GM12878 (cell line): ENCODE data around the gene TMEM61. TPM values are rescaled to one million over a fixed set of nuclear protein-coding genes. Genes with fewer than 3 reads are reported as not detected.

ENCODE experiments used
- ATAC-seq: fragments of 200-7000 bp; cut with Tn5 transposase; 3 replicates; pipeline ENCODE4 v1.9.1; 2020; ENCODE audit warnings: mild to moderate bottlenecking, moderate library complexity
- BruUV-seq: library from RNA; stranded (reverse); fragments of 400-500 nt; replicated peaks from 2 replicates; lab custom pipeline; 2021; lab: Mats Ljungman, UMichigan
- CTCF ChIA-PET: fragments of 300-600 bp; sonication (Branson Sonifier 250); formaldehyde crosslinking; extraction: SDS; loops from one replicate; lab custom pipeline; 2021; ENCODE audit warnings: inconsistent platforms; lab: Yijun Ruan, JAX
- POLR2A ChIA-PET: fragments of 350-600 bp; formaldehyde crosslinking; extraction: SDS; loops from one replicate; lab custom pipeline; 2021; ENCODE audit warnings: inconsistent platforms; lab: Charles Lee
- RAD21 ChIA-PET: fragments of 300-600 bp; sonication (Branson Sonifier 250); formaldehyde crosslinking; loops from one replicate; lab custom pipeline; 2023; ENCODE audit warnings: antibody characterized with exemption; ENCODE audit not compliant: unreplicated experiment; lab: Charles Lee
- SMC1A ChIA-PET: fragments of 300-600 bp; sonication (Branson Sonifier 250); formaldehyde crosslinking; loops from one replicate; lab custom pipeline; 2023; ENCODE audit not compliant: unreplicated experiment, uncharacterized antibody; lab: Charles Lee
- DNase-seq: peaks from one replicate; pipeline ENCODE4 v3.0.0-alpha.2; 2011; ENCODE audit warnings: low read depth, low spot score
- FAIRE-seq: peaks from 3 replicates; lab custom pipeline; 2011; peaks lifted over from hg19 to GRCh38; lab: Jason Lieb, UNC
- H2AFZ ChIP-seq: 2 replicates; pipeline ENCODE4 v1.6.0; 2011; ENCODE audit warnings: low read depth, low read length, control low read depth; ENCODE audit not compliant: control insufficient read depth
- H3K27ac ChIP-seq: 2 replicates; pipeline ENCODE4 v1.5.1; 2011; ENCODE audit warnings: control low read depth; ENCODE audit not compliant: control insufficient read depth, insufficient read depth
- H3K27me3 ChIP-seq, 2 experiments: replicated peaks in 1 of 2; 2 replicates each; pipeline versions ENCODE4 v1.6.0 to v1.6.1; 2011; ENCODE audit warnings: low read length in 1 of 2; ENCODE audit not compliant: control insufficient read depth in 2 of 2, insufficient read depth in 2 of 2
- H3K36me3 ChIP-seq, 2 experiments: 2 replicates each; pipeline ENCODE4 v1.5.1; 2011; ENCODE audit warnings: low read length in 1 of 2; ENCODE audit not compliant: control insufficient read depth in 2 of 2, insufficient read depth in 2 of 2
- H3K4me1 ChIP-seq: 2 replicates; pipeline ENCODE4 v1.6.1; 2011; ENCODE audit warnings: mild to moderate bottlenecking, low read length, moderate library complexity, mixed read lengths; ENCODE audit not compliant: control insufficient read depth, insufficient read depth
- H3K4me2 ChIP-seq: 2 replicates; pipeline ENCODE4 v1.6.0; 2011; ENCODE audit warnings: control low read depth; ENCODE audit not compliant: control insufficient read depth, insufficient read depth
- H3K4me3 ChIP-seq: fragments of 200-600 bp; sonication (generic); 2 replicates; pipeline ENCODE4 v1.5.1; 2016
- H3K79me2 ChIP-seq: 2 replicates; pipeline ENCODE4 v1.6.0; 2011; ENCODE audit warnings: low read length; ENCODE audit not compliant: control insufficient read depth, insufficient read depth
- H3K9ac ChIP-seq: 2 replicates; pipeline ENCODE4 v1.8.0; 2011; ENCODE audit warnings: low read length, control low read depth, mixed read lengths; ENCODE audit not compliant: control insufficient read depth, insufficient read depth
- H3K9me3 ChIP-seq: replicated peaks from 3 replicates; pipeline ENCODE4 v1.5.1; 2011; ENCODE audit warnings: mild to moderate bottlenecking, low read length; ENCODE audit not compliant: control insufficient read depth, insufficient read depth
- H4K20me1 ChIP-seq: 2 replicates; pipeline ENCODE4 v1.6.0; 2011; ENCODE audit not compliant: control insufficient read depth, insufficient read depth
- BCL11A ChIP-seq: IDR thresholded peaks from 2 replicates; pipeline ENCODE4 v1.6.1; 2011; ENCODE audit warnings: low read depth, low read length
- IKZF1 ChIP-seq: fragments of 450-650 bp; conservative IDR thresholded peaks from 2 replicates; pipeline ENCODE4 v1.6.1; 2017; ENCODE audit warnings: antibody characterized with exemption, mild to moderate bottlenecking
- NFYB ChIP-seq: IDR thresholded peaks from 2 replicates; pipeline ENCODE4 v1.6.1; 2011; ENCODE audit warnings: low read depth, mild to moderate bottlenecking, low read length, improper control_type of control experiment, moderate library complexity; ENCODE audit not compliant: insufficient read depth
- NR2F1 ChIP-seq: fragments of 450-650 bp; conservative IDR thresholded peaks from 2 replicates; pipeline ENCODE4 v1.6.1; 2017; ENCODE audit warnings: mild to moderate bottlenecking
- PML ChIP-seq: IDR thresholded peaks from 2 replicates; pipeline ENCODE4 v1.6.1; 2012; ENCODE audit warnings: low read length, inconsistent platforms
- RAD21 ChIP-seq: IDR thresholded peaks from 2 replicates; pipeline ENCODE4 v1.6.1; 2011; ENCODE audit warnings: mild to moderate bottlenecking, low read depth, low read length, moderate library complexity; ENCODE audit not compliant: insufficient read depth
- RCOR1 ChIP-seq: conservative IDR thresholded peaks from 2 replicates; pipeline ENCODE4 v1.6.1; 2012; ENCODE audit warnings: low read depth, low read length, improper control_type of control experiment
- SMARCA5 ChIP-seq: fragments of 450-650 bp; IDR thresholded peaks from 2 replicates; pipeline ENCODE4 v1.6.1; 2017; ENCODE audit warnings: mild to moderate bottlenecking
- SPI1 ChIP-seq: IDR thresholded peaks from 2 replicates; pipeline ENCODE4 v1.6.1; 2011; ENCODE audit warnings: low read depth, mild to moderate bottlenecking, low read length, moderate library complexity, borderline replicate concordance; ENCODE audit not compliant: insufficient read depth
- SREBF1 ChIP-seq: IDR thresholded peaks from 2 replicates; pipeline ENCODE4 v1.6.1; 2012; ENCODE audit warnings: mild to moderate bottlenecking, low read length
- SUPT20H ChIP-seq: IDR thresholded peaks from 2 replicates; pipeline ENCODE4 v1.6.1; 2011; ENCODE audit warnings: low read depth, mild to moderate bottlenecking, low read length, moderate library complexity, borderline replicate concordance; ENCODE audit not compliant: control insufficient read depth
- ZBTB11 ChIP-seq: fragments of 450-650 bp; formaldehyde crosslinking; IDR thresholded peaks from 2 replicates; pipeline ENCODE4 v1.5.0; 2022; ENCODE audit warnings: mild to moderate bottlenecking, missing genetic modification characterization
- ZBTB4 ChIP-seq: fragments of 450-650 bp; formaldehyde crosslinking; IDR thresholded peaks from 2 replicates; pipeline ENCODE4 v1.4.0; 2022; ENCODE audit warnings: mild to moderate bottlenecking, moderate library complexity
- WGBS: methylation state at CpG from one replicate; pipeline ENCODE4 v1.1.6; 2016; ENCODE audit warnings: low lambda C conversion rate; ENCODE audit not compliant: insufficient replicate concordance, insufficient coverage; ENCODE audit errors: missing lambda C conversion rate; 5-methylcytosine and 5-hydroxymethylcytosine counted together
- in situ Hi-C: fragments of 300-500 bp; cut with MboI; formaldehyde crosslinking; loops from 9 replicates; pipeline ENCODE4 v1.14.3; 2018; ENCODE audit warnings: mixed read lengths
- intact Hi-C: fragments of 100-400 bp; cut with micrococcal nuclease; formaldehyde crosslinking; loops from one replicate; pipeline ENCODE4 v1.14.2; 2022; ENCODE audit not compliant: unreplicated experiment
- polyA plus RNA-seq, 11 experiments: library from polyadenylated mRNA; depleted of rRNA in 4 of 11; unstranded in 6 of 11; stranded (reverse) in 5 of 11; fragments of >200 nt; fragmentation: Nextera tagmentation in 4 of 11; fragmentation: Illumina TruSeq in 1 of 11; extraction: Ambion mirVana in 4 of 11; extraction: Trizol in 1 of 11; gene quantifications; 1 replicate in 1 of 11; 2 replicates in 10 of 11; pipeline versions ENCODE4 v1.2.1 to v1.2.3, GENCODE V29; 2011 to 2016; ENCODE audit warnings: inconsistent platforms in 2 of 11, missing spikeins in 2 of 11, low read depth in 1 of 11
- total RNA-seq, 4 experiments: library from RNA; depleted of rRNA in 3 of 4; stranded (reverse); fragments of >200 nt in 3 of 4; fragmentation: Illumina TruSeq in 1 of 4; extraction: Trizol in 1 of 4; gene quantifications; 2 replicates each; pipeline versions ENCODE4 v1.2.1 to v1.2.3, GENCODE V29; 2013 to 2021

The TMEM61 gene
- total and polyA plus RNA-seq, 10 of the 15 experiments (the other 5 are each of a cell fraction or from before 2014, with no cell fraction given) = not detected

GRCh38 chr1:54987919-54988705, 7.7 kb downstream of the TMEM61 start:
- TF ChIP-seq BCL11A (no peak), RAD21 (no peak), IKZF1 (no peak), SREBF1 (no peak), ZBTB4 (CRISPR knock-in tag) (no peak), SUPT20H (no peak), SPI1 (no peak), NR2F1 (no peak), RCOR1 (no peak), NFYB (no peak), PML (no peak), ZBTB11 (CRISPR knock-in tag) (no peak), SMARCA5 (no peak)
- TF ChIP-seq, all 136 proteins: peak for 0
- H3K27me3 ChIP-seq = peaks cover 0 to 2% of the 10 kb centered on the region in 2 experiments; a peak in 3 of 4 replicates
- no peak overlapping the region for H3K4me2 ChIP-seq
- no peaks in the 10 kb centered on the region for H3K4me1 ChIP-seq
- ChIA-PET SMC1A (interaction anchor here (2.0 kb wide), 1 partner anchor 43 kb away, joined by 6 read pairs; no protein-coding TSS in a partner anchor), POLR2A (no interaction called here), RAD21 (interaction anchor here (1.5 kb wide), 1 partner anchor 43 kb away, joined by 7 read pairs; no protein-coding TSS in a partner anchor), CTCF (interaction anchor here (0.9 to 19.5 kb wide), 4 partner anchors 8 to 48 kb away, joined by 3 to 436 read pairs (median 4); no protein-coding TSS in a partner anchor)
- no peaks in the 10 kb centered on the region for H3K9me3 ChIP-seq
- intact Hi-C loops (no loop called here), in situ Hi-C loops (no loop called here)
- no peak overlapping the region for H3K4me3 ChIP-seq
- H3K79me2 ChIP-seq = no peaks in the 10 kb centered on the region
- H2AFZ ChIP-seq = no peak overlapping the region
- WGBS = 10% methylated on average over 8 of the region's 8 CpGs
- ATAC-seq = no peak
- no peak for FAIRE-seq
- BruUV-seq = no TSS peak
- no peaks in the 10 kb centered on the region for H4K20me1 ChIP-seq
- no peak overlapping the region for H3K27ac ChIP-seq
- DNase-seq = no peak
- no peaks in the 10 kb centered on the region for H3K36me3 ChIP-seq
- no peak overlapping the region for H3K9ac ChIP-seq
